Neuron (in vitro differentiated cells): ENCODE measurements around the gene NPAS3.
A peak's percentile ranks its signal among the peaks of the same experiment; 100 is the strongest.

Experiments
- H2AFZ ChIP-seq: one replicate; pipeline ENCODE4 v1.6.1; 2013; ENCODE audit warnings: low read depth, mild to moderate bottlenecking, inconsistent platforms, low read length, moderate library complexity
- H3K27me3 ChIP-seq: one replicate; pipeline ENCODE4 v1.6.1; 2013; ENCODE audit warnings: low read length; ENCODE audit not compliant: insufficient read depth
- H3K36me3 ChIP-seq: one replicate; pipeline ENCODE4 v1.6.1; 2013; ENCODE audit warnings: low read length; ENCODE audit not compliant: insufficient read depth
- H3K4me1 ChIP-seq: one replicate; pipeline ENCODE4 v1.6.1; 2013; ENCODE audit warnings: low read length; ENCODE audit not compliant: insufficient read depth
- H3K4me3 ChIP-seq: 2 replicates; pipeline ENCODE4 v1.5.1; 2013; ENCODE audit warnings: mild to moderate bottlenecking, low read length, moderate library complexity
- H3K9me3 ChIP-seq: one replicate; pipeline ENCODE4 v1.6.1; 2013; ENCODE audit warnings: low read length

Gene NPAS3

DNA sequence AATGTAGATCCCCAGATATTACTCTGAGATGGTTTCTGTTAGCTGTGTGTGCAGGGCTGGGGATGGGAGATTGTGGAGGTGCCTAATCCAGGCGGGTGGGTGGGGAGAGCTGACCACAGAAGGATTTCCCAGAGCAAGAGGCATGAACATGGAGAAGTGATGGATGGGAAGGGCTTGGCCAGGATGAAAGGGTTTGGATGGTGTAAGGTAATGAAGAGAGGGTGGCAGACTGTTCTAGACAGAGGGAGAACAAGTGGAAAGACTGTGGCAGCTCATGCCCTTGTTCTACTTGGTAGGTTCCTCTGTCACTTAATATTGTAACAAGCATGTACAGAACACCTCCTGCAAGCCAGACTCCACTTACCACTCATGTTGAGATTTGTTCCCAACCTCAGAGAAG, 187.8 kb downstream of the NPAS3 start:
- H3K4me3 ChIP-seq: no peak overlapping the region
- H3K36me3 ChIP-seq: no peaks in the 10 kb centered on the region
- H2AFZ ChIP-seq: no peak overlapping the region
- H3K27me3 ChIP-seq: no peaks in the 10 kb centered on the region
- no peaks in the 10 kb centered on the region for H3K9me3 ChIP-seq
- H3K4me1 ChIP-seq: no peaks in the 10 kb centered on the region

DNA sequence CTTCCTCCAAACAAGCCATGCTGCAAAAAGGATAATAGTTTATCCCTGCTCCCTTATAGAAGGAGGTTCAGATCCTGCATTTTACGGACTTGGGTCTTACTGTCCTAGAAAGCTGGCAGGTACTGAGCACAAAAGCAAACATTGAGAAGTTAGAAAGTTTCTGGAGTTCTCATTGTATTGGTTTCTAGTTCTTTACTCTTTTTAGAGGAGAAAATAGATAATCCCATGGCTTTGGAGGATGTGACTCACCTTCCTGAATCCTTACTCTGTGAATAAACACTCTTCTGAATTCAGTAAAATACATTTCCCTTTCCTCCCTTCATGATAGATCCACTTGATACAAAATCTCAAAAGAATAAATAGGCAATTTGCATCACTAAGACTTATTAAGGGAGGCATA, 188.9 kb downstream of the NPAS3 start:
- H3K4me1 ChIP-seq: no peaks in the 10 kb centered on the region
- H3K27me3 ChIP-seq: no peaks in the 10 kb centered on the region
- no peaks in the 10 kb centered on the region for H3K9me3 ChIP-seq
- no peak overlapping the region for H3K4me3 ChIP-seq
- H3K36me3 ChIP-seq: no peaks in the 10 kb centered on the region
- H2AFZ ChIP-seq: no peak overlapping the region

DNA sequence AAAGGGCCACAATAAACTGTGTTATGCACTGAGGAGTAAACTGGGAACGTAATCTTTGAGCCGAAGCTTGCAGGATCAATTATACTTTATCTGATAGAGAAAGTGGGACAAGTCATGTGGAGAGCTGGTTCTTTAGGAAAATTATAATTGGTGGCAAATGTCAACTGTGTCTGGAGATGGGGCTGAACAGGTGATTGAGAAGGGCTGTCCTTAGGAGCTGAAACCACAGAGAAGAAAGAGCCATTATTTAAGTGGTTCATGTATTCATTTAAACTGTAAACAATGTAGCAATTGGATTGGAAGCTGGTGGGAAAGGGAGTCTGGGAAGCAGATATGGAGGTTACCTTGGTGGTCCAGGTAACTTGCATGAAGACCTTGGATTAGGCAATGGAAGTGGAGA, 193.1 kb downstream of the NPAS3 start:
- Histone ChIP-seq H3K36me3 (no peaks in the 10 kb centered on the region), H3K9me3 (no peaks in the 10 kb centered on the region), H2AFZ (no peak overlapping the region), H3K4me3 (no peak overlapping the region), H3K27me3 (no peaks in the 10 kb centered on the region), H3K4me1 (peaks cover 27% of the 10 kb centered on the region)

DNA sequence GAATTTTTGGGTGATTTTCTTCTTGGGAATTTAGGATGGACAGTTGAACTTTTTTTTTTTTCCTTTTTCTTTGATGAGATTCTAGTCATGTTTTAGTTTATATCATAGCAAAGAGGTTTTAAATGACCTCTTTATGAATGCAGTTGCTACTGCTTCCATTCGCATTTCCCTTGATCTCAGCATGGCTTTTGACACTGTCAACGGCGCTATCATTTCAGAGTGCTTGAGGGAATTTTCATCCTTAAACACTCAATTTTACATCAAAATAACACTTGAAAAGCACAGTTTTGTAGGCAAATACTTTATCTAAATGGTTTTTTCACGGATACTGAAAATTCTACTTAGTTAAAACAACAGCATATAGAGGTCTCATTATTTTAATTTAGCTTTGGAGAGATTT, 195.5 kb downstream of the NPAS3 start:
- no peak overlapping the region for H3K4me3 ChIP-seq

DNA sequence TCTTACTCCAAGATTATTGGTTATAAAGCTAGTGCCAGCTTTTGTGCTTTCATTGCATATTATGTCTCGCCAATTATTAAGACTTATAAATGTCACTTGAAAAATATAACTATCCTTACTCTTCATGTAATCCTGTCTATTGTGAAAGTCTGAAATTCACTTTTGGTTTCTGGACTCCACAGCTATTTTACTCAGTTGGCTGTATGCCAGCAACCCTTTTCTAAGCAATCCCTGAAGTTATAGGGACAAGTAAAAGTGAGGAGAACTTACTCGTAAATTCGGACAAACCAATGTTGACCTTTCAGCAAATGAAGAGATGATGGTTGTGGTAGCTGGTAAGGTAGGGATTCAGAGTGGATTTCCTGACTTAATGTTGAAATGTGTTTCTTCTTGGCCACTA, 196.3 kb downstream of the NPAS3 start:
- H2AFZ ChIP-seq: no peak overlapping the region
- H3K9me3 ChIP-seq: no peaks in the 10 kb centered on the region
- H3K4me1 ChIP-seq: peaks cover 27% of the 10 kb centered on the region
- H3K27me3 ChIP-seq: no peaks in the 10 kb centered on the region
- no peak overlapping the region for H3K4me3 ChIP-seq
- no peaks in the 10 kb centered on the region for H3K36me3 ChIP-seq

More for the DNA sequence above, 195.5 kb downstream of the NPAS3 start:
- Histone ChIP-seq H3K4me1 (peaks cover 27% of the 10 kb centered on the region), H2AFZ (no peak overlapping the region), H3K27me3 (no peaks in the 10 kb centered on the region), H3K36me3 (no peaks in the 10 kb centered on the region), H3K9me3 (no peaks in the 10 kb centered on the region)

DNA sequence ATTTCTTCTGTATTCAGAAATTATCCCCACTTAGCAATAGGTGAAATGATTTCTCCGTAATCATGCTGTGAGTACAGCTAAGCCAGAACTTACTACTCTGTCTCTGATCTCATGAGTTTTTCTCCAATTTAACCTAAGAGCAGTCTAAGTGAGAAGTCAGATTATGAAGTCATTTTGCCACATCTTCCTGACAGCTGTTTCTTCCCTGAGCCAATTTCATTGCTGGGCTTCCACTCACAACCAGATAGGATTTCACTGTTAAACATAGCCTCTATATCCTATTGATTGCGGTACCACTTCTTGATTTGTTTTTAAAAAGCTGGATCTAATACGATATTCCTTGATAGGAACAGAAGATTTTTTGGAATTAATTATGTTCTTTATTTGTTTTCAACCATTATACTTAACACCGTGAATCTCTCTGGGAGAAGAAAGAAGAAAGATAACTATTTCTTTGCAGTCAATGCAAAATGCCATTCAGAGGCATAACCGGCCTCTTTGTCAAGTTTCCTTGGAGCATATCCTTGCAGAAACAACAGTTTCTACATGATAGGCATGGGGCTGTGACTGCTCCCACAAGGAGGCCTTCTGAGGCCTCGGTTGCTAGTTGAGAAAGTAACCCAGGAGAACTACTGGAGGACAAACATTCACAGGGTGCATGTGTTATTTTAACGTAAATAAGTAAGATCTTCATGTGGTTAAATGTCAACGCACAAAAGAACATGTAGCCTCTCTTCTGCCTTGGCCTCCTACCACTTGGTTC, 212.2 kb downstream of the NPAS3 start:
- Histone ChIP-seq H3K9me3 (no peaks in the 10 kb centered on the region), H3K4me3 (no peak overlapping the region), H3K27me3 (no peaks in the 10 kb centered on the region), H3K36me3 (no peaks in the 10 kb centered on the region), H3K4me1 (peaks cover 42% of the 10 kb centered on the region), H2AFZ (no peak overlapping the region)

DNA sequence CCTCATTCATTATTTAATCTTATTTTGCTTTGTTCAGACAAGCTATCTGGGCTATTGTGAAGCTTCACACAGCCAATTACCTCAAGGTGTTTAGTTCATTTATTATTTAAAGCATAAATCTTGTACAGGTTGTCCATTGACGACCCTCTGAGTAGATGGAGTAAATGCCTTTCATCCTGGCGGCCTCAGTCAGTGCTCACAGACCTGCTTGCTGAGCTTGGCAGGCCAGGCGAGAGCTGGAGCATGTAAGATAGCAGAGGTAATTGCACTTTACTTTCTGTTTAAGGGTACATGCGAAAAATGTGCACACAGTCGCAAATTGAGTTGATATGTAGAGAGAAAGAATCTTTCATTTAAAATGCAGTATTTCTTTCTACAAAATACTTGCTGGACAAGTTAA, 224.4 kb downstream of the NPAS3 start:
- H2AFZ ChIP-seq: no peak overlapping the region
- no peaks in the 10 kb centered on the region for H3K27me3 ChIP-seq
- peaks cover 14% of the 10 kb centered on the region for H3K36me3 ChIP-seq
- H3K4me3 ChIP-seq: no peak overlapping the region
- H3K9me3 ChIP-seq: no peaks in the 10 kb centered on the region
- H3K4me1 ChIP-seq: peaks cover 56% of the 10 kb centered on the region

DNA sequence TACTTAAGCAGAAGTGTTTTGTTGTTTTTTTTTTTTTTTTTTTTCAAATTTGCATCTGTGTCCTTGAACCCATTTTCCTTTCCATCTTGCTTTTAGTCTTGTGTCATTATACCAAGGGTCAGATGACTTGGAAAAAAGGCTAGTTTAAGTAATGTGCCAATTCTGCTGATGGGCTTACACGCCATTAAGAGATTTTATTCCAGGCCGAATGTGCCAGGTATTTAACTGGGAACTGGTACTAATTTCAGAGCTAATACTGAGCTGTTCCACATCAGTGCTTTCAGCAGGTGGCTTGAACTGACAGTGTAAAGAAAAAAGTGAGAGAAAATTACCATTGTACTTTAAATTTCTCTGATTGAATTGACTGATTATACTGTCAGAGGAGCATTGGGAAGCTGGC, 224.9 kb downstream of the NPAS3 start:
- Histone ChIP-seq H3K9me3 (no peaks in the 10 kb centered on the region), H3K4me1 (peaks cover 61% of the 10 kb centered on the region), H3K4me3 (no peak overlapping the region), H3K27me3 (no peaks in the 10 kb centered on the region), H2AFZ (no peak overlapping the region), H3K36me3 (peaks cover 14% of the 10 kb centered on the region)

DNA sequence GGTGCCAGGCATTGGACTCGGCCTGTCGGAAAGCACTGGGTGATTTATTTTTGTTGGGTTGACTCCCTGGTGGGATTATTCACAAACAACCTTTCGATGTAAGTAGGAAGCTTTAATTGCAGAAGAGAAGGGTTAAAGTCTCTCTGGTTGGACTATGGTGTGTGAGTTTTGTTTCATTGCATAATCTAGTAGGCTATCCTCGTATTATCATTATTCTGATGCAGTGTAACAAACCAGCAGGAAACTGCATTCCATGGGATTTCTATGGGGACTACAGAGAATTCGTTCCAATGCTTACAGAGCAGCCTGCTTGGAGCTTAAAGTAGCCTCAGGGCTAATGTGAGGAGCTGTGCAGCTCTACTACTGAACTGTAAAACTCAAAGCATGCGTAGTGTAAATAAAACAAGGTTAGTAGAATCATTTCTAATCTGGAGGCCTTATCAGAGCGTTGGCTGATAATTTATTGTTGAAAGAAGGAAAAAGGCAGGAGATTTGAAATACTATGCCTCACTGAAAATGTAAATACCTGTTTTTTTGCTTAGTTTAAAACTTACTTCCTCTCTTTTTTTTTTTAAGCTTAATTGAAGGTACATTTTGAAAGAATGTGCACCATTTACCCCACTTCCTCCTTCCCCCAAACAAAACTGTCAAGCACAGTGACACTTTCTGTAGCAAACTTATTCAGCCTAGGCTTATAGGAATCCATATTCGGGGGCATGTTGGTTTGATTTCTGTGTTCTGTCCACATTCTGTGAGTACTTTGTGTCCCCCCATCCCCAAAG, 226.7 kb downstream of the NPAS3 start:
- Histone ChIP-seq H3K36me3 (peaks cover 14% of the 10 kb centered on the region), H3K27me3 (no peaks in the 10 kb centered on the region), H2AFZ (no peak overlapping the region), H3K4me1 (peaks cover 62% of the 10 kb centered on the region), H3K4me3 (peak overlapping the region; percentile 10), H3K9me3 (no peaks in the 10 kb centered on the region)

DNA sequence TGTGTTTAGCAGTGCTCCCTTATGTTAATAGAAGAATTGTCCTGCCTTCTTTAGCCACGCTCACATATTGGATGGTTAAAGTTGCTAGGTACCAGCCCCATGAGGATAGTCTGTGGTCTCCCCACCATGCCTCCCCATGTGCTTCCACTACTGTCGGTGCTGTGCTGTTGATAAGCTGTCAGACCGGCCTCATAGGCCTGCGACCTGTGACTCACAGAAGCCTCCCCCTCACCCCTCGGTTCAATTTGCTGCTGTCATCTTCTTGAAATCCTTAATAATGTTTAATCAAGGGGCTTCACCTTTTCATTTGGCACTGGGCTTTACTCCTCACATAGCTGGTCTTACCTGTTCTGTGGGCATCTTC, 227.2 kb downstream of the NPAS3 start:
- Histone ChIP-seq H3K36me3 (peaks cover 13% of the 10 kb centered on the region), H3K4me3 (peak overlapping the region; percentile 10), H3K9me3 (no peaks in the 10 kb centered on the region), H2AFZ (no peak overlapping the region), H3K27me3 (no peaks in the 10 kb centered on the region), H3K4me1 (peaks cover 62% of the 10 kb centered on the region)

DNA sequence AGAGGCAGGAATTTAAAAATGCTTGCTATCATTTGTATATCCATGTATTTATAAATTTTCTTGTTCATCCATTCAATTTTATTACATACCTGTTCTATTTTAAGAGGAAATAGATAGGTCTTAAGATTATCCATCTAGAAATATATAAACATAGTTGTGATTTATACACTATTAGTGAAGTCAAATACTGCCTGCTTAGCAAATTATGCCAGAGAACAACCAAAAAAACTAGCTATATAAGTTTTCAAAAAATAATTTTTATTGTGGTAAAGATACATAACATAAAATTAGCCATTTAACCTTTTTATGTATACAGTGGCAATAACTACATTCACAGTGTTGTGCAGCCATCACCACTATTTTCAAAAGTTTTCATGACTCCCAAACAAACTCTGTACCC, 237.3 kb downstream of the NPAS3 start:
- Histone ChIP-seq H3K4me1 (peaks cover 8% of the 10 kb centered on the region), H3K36me3 (no peaks in the 10 kb centered on the region), H3K27me3 (no peaks in the 10 kb centered on the region), H2AFZ (no peak overlapping the region), H3K4me3 (no peak overlapping the region), H3K9me3 (no peaks in the 10 kb centered on the region)

DNA sequence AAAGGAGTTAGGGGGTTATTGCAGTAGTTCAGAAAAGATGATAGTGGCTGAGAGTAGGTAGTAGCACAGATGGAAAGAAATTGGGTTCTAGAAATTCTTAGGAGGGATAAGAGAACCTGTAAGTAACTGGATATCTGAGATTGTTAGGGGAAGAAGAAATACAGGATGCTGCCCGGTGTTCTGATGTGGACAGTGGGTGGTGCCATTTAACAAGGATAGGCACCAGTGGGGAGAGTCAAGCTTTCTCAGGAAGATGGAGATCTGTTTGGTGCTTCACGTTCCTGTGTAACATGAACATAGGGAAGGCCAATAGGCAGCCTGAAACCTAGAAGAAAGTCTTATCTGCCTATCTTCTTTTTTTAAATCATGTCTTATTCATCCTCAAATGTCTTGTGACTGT, 245.9 kb downstream of the NPAS3 start:
- Histone ChIP-seq H3K36me3 (no peaks in the 10 kb centered on the region), H2AFZ (no peak overlapping the region), H3K27me3 (no peaks in the 10 kb centered on the region), H3K9me3 (no peaks in the 10 kb centered on the region), H3K4me3 (no peak overlapping the region), H3K4me1 (peaks cover 3% of the 10 kb centered on the region)

DNA sequence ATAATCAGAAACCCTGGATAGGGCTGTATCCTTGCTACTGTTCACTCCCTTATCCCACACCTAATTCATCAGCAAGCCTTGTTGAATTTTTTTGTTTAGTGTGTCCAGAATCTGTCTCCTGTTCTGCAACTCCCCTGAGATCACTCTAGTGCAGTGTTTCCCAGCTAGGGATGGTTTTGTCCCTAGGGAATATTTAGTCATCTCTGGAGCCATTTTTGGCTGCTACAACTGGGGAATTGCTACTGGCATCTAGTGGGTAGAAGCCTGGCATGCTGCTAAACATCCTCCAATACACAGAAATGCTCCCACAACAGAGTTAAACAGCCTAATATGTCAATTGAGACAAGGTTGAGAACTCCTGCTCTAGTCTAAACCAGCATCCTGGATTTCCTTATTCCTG, 248.0 kb downstream of the NPAS3 start:
- Histone ChIP-seq H2AFZ (no peak overlapping the region), H3K27me3 (no peaks in the 10 kb centered on the region), H3K36me3 (no peaks in the 10 kb centered on the region), H3K9me3 (no peaks in the 10 kb centered on the region), H3K4me1 (peaks cover 3% of the 10 kb centered on the region), H3K4me3 (no peak overlapping the region)
